H1 (cell line): ENCODE results near the gene CHD3. TPM values are rescaled to one million over a fixed set of nuclear protein-coding genes. Genes with fewer than 3 reads are reported as not detected.

Experiments
- CTCF ChIA-PET: fragments of 300-600 bp; sonication (Branson Sonifier 250); formaldehyde crosslinking; loops from one replicate; lab custom pipeline; 2021; ENCODE audit not compliant: partially characterized antibody; lab: Charles Lee
- POLR2A ChIA-PET: fragments of 300-600 bp; sonication (Branson Sonifier 250); formaldehyde crosslinking; loops from one replicate; lab custom pipeline; 2021; ENCODE audit warnings: inconsistent platforms; ENCODE audit not compliant: partially characterized antibody; lab: Charles Lee
- DNase-seq, 2 experiments: peaks; one replicate each; pipeline versions ENCODE4 v3.0.0 to v3.0.0-alpha.2; 2010 to 2022; ENCODE audit warnings: low spot score in 2 of 2, low read depth in 1 of 2, mixed read lengths in 1 of 2
- FAIRE-seq: peaks from 2 replicates; lab custom pipeline; 2011; peaks lifted over from hg19 to GRCh38; lab: Jason Lieb, UNC
- H2AFZ ChIP-seq: 2 replicates; pipeline ENCODE4 v1.8.1; 2012; ENCODE audit warnings: low read length, inconsistent platforms
- H2AK5ac ChIP-seq: 2 replicates; pipeline ENCODE4 v1.6.1; 2013; ENCODE audit warnings: low read depth, low read length
- H2BK120ac ChIP-seq: replicated peaks from 2 replicates; pipeline ENCODE3; 2013; ENCODE audit warnings: low read depth, low read length, inconsistent platforms
- H2BK12ac ChIP-seq: 2 replicates; pipeline ENCODE4 v1.6.1; 2013; ENCODE audit warnings: low read depth, low read length
- H2BK15ac ChIP-seq: 2 replicates; pipeline ENCODE4 v1.6.1; 2013; ENCODE audit warnings: low read length
- H2BK20ac ChIP-seq: 2 replicates; pipeline ENCODE4 v1.6.1; 2013; ENCODE audit warnings: low read length
- H2BK5ac ChIP-seq: 2 replicates; pipeline ENCODE4 v1.6.1; 2013; ENCODE audit warnings: low read depth, low read length
- H3K14ac ChIP-seq: 2 replicates; pipeline ENCODE4 v1.6.1; 2013; ENCODE audit warnings: inconsistent platforms; ENCODE audit not compliant: insufficient read length
- H3K18ac ChIP-seq: 2 replicates; pipeline ENCODE4 v1.6.1; 2013; ENCODE audit warnings: low read length; ENCODE audit errors: extremely low read depth
- H3K23ac ChIP-seq: 2 replicates; pipeline ENCODE4 v1.6.1; 2013; ENCODE audit warnings: inconsistent platforms; ENCODE audit not compliant: insufficient read length
- H3K23me2 ChIP-seq: 2 replicates; pipeline ENCODE4 v1.6.1; 2013; ENCODE audit warnings: low read depth, low read length
- H3K27ac ChIP-seq: 2 replicates; pipeline ENCODE4 v1.6.1; 2011; ENCODE audit warnings: low read depth, low read length, inconsistent platforms
- H3K27me3 ChIP-seq, 4 experiments: replicated peaks in 1 of 4; 1 replicate in 1 of 4; 2 replicates in 3 of 4; pipeline versions ENCODE4 v1.6.1 to v1.8.1; 2011 to 2013; ENCODE audit warnings: low read length in 3 of 4, mild to moderate bottlenecking in 3 of 4, inconsistent platforms in 2 of 4, mixed read lengths in 2 of 4, moderate library complexity in 1 of 4; ENCODE audit not compliant: control insufficient read depth in 3 of 4, insufficient read depth in 3 of 4; ENCODE audit errors: extremely low read depth in 1 of 4
- H3K36me3 ChIP-seq, 4 experiments: 2 replicates each; pipeline versions ENCODE4 v1.6.1 to v1.8.1; 2011 to 2013; ENCODE audit warnings: mild to moderate bottlenecking in 4 of 4, low read length in 3 of 4, moderate library complexity in 2 of 4, control low read depth in 1 of 4, inconsistent platforms in 1 of 4; ENCODE audit not compliant: insufficient read depth in 4 of 4, control insufficient read depth in 2 of 4
- H3K4ac ChIP-seq: replicated peaks from 2 replicates; pipeline ENCODE3; 2013; ENCODE audit warnings: low read length, low read depth, mixed read lengths, inconsistent platforms; ENCODE audit not compliant: insufficient read length
- H3K4me1 ChIP-seq, 4 experiments: replicated peaks in 1 of 4; 1 replicate in 1 of 4; 2 replicates in 3 of 4; pipeline versions ENCODE4 v1.6.1 to v1.8.1; 2011 to 2013; ENCODE audit warnings: low read length in 3 of 4, inconsistent platforms in 2 of 4, mixed read lengths in 1 of 4; ENCODE audit not compliant: insufficient read depth in 4 of 4, control insufficient read depth in 3 of 4
- H3K4me2 ChIP-seq, 2 experiments: 2 replicates each; pipeline versions ENCODE4 v1.6.1 to v1.8.1; 2011 to 2013; ENCODE audit warnings: low read depth in 2 of 2, low read length in 2 of 2, control low read depth in 1 of 2, inconsistent platforms in 1 of 2, mild to moderate bottlenecking in 1 of 2; ENCODE audit not compliant: insufficient read depth in 1 of 2
- H3K4me3 ChIP-seq, 4 experiments: fragments of 200-600, 300-600 bp in 1 of 4; sonication (generic), shearing (Covaris generic), sonication (Bioruptor Twin) in 1 of 4; 2 replicates each; pipeline versions ENCODE4 v1.5.1 to v1.8.1; 2011 to 2016; ENCODE audit warnings: low read length in 4 of 4, low read depth in 3 of 4, control low read depth in 2 of 4, inconsistent platforms in 2 of 4, mild to moderate bottlenecking in 2 of 4, mixed read lengths in 1 of 4, moderate library complexity in 1 of 4; ENCODE audit not compliant: insufficient read depth in 2 of 4; ENCODE audit errors: extremely low read depth in 1 of 4
- H3K56ac ChIP-seq: replicated peaks from 2 replicates; pipeline ENCODE3; 2013; ENCODE audit warnings: low read depth, mild to moderate bottlenecking, mixed read lengths, low read length, inconsistent platforms; ENCODE audit not compliant: insufficient read length
- H3K79me1 ChIP-seq: 2 replicates; pipeline ENCODE4 v1.6.1; 2013; ENCODE audit warnings: low read depth, low read length, control low read depth
- H3K79me2 ChIP-seq, 2 experiments: 2 replicates each; pipeline versions ENCODE4 v1.6.1 to v1.8.1; 2012 to 2013; ENCODE audit warnings: low read length in 2 of 2, mild to moderate bottlenecking in 2 of 2, inconsistent platforms in 1 of 2; ENCODE audit not compliant: insufficient read depth in 2 of 2, control insufficient read depth in 1 of 2
- H3K9ac ChIP-seq, 4 experiments: replicated peaks in 1 of 4; 1 replicate in 1 of 4; 2 replicates in 3 of 4; pipeline versions ENCODE4 v1.6.1 to v1.8.1; 2011 to 2013; ENCODE audit warnings: low read depth in 3 of 4, low read length in 3 of 4, control low read depth in 2 of 4, mild to moderate bottlenecking in 2 of 4, moderate library complexity in 2 of 4, inconsistent platforms in 1 of 4; ENCODE audit errors: extremely low read depth in 1 of 4
- H3K9me3 ChIP-seq, 2 experiments: 2 replicates each; pipeline versions ENCODE4 v1.6.1 to v1.8.1; 2012 to 2013; ENCODE audit warnings: mild to moderate bottlenecking in 2 of 2, moderate library complexity in 2 of 2, control low read depth in 1 of 2, inconsistent platforms in 1 of 2, low read depth in 1 of 2, low read length in 1 of 2, mixed read lengths in 1 of 2; ENCODE audit not compliant: insufficient read depth in 2 of 2
- H4K20me1 ChIP-seq, 2 experiments: replicated peaks in 1 of 2; 2 replicates each; pipeline versions ENCODE3 to v1.8.1; 2011 to 2013; ENCODE audit warnings: inconsistent platforms in 2 of 2, low read length in 2 of 2, mild to moderate bottlenecking in 1 of 2; ENCODE audit not compliant: insufficient read depth in 2 of 2, control insufficient read depth in 1 of 2
- H4K5ac ChIP-seq: 2 replicates; pipeline ENCODE4 v1.6.1; 2013; ENCODE audit warnings: low read length, low read depth, mixed read lengths, inconsistent platforms; ENCODE audit not compliant: insufficient read length
- H4K8ac ChIP-seq: 2 replicates; pipeline ENCODE4 v1.8.0; 2013; ENCODE audit warnings: mild to moderate bottlenecking, moderate library complexity, low read length, inconsistent platforms; ENCODE audit not compliant: insufficient read depth; ENCODE audit errors: extremely low read depth
- H4K91ac ChIP-seq: replicated peaks from 2 replicates; pipeline ENCODE3; 2013; ENCODE audit warnings: low read length, mixed read lengths, inconsistent platforms; ENCODE audit not compliant: insufficient read length
- ASH2L ChIP-seq: fragments of 200-600, 300-600 bp; sonication (generic); IDR thresholded peaks from one replicate; pipeline ENCODE4 v1.7.1; 2017; ENCODE audit warnings: low read length
- KDM4A ChIP-seq: IDR thresholded peaks from one replicate; pipeline ENCODE4 v1.7.1; 2012; ENCODE audit warnings: low read depth, mild to moderate bottlenecking, moderate library complexity, low read length, inconsistent platforms; ENCODE audit not compliant: severe bottlenecking
- MAX ChIP-seq: IDR thresholded peaks from 2 replicates; pipeline ENCODE4 v1.6.1; 2012; ENCODE audit warnings: inconsistent platforms
- PHF8 ChIP-seq: fragments of 200-600 bp; sonication (generic); conservative IDR thresholded peaks from 2 replicates; pipeline ENCODE4 v1.7.1; 2012; ENCODE audit warnings: low read depth, mild to moderate bottlenecking, inconsistent platforms, low read length, moderate library complexity
- SP2 ChIP-seq: IDR thresholded peaks from 2 replicates; pipeline ENCODE4 v1.6.1; 2012; ENCODE audit warnings: mild to moderate bottlenecking, low read length, inconsistent platforms
- SUZ12 ChIP-seq: fragments of 200-600 bp; sonication (generic); IDR thresholded peaks from 2 replicates; pipeline ENCODE4 v1.6.1; 2012; ENCODE audit warnings: mild to moderate bottlenecking, inconsistent platforms, low read length, moderate library complexity, mixed read lengths
- TEAD4 ChIP-seq: IDR thresholded peaks from 2 replicates; pipeline ENCODE4 v1.6.1; 2012; ENCODE audit warnings: low read depth, low read length, inconsistent platforms, mixed read lengths
- ZNF274 ChIP-seq: IDR thresholded peaks from 2 replicates; pipeline ENCODE4 v1.7.0; 2012; ENCODE audit warnings: low read length, borderline replicate concordance; ENCODE audit errors: extremely low read depth
- WGBS, 2 experiments: shearing (Covaris generic) in 1 of 2; methylation state at CpG; one replicate each; pipeline versions ENCODE4 v1.1.6 to v1.1.7; 2013 to 2015; ENCODE audit warnings: low lambda C conversion rate in 2 of 2, mixed read lengths in 2 of 2, inconsistent platforms in 1 of 2, low coverage in 1 of 2, missing lambda C conversion rate in 1 of 2; ENCODE audit not compliant: insufficient replicate concordance in 2 of 2, insufficient coverage in 1 of 2, insufficient read length in 1 of 2; ENCODE audit errors: extremely low coverage in 1 of 2, missing lambda C conversion rate in 1 of 2; 5-methylcytosine and 5-hydroxymethylcytosine counted together
- polyA plus RNA-seq, 7 experiments: library from polyadenylated mRNA; depleted of rRNA in 3 of 7; stranded (reverse) in 5 of 7; unstranded in 2 of 7; fragments of >200 nt in 5 of 7; fragments of 200-250 nt in 2 of 7; gene quantifications; 1 replicate in 5 of 7; 2 replicates in 1 of 7; 4 replicates in 1 of 7; pipeline versions ENCODE4 v1.2.1 to v1.2.3, GENCODE V29; 2011 to 2013; ENCODE audit warnings: missing spikeins in 2 of 7, mixed read lengths in 2 of 7
- total RNA-seq: library from RNA; stranded (reverse); fragmentation: NEBNext Ultra II Directional; extraction: Animal tissue kit (Norgen Biotek cat#: 25700); gene quantifications from 2 replicates; pipeline ENCODE4 v1.2.1, GENCODE V29; 2021
- TF ChIP-seq, protein P1 (sequence below): IDR thresholded peaks from 2 replicates; pipeline ENCODE4 v1.6.1; 2012; ENCODE audit warnings: inconsistent platforms

Gene CHD3
- total and polyA plus RNA-seq, 2 of the 8 experiments (the other 6 are each of a cell fraction or from before 2014, with no cell fraction given) = 12.3 to 12.9 TPM

DNA sequence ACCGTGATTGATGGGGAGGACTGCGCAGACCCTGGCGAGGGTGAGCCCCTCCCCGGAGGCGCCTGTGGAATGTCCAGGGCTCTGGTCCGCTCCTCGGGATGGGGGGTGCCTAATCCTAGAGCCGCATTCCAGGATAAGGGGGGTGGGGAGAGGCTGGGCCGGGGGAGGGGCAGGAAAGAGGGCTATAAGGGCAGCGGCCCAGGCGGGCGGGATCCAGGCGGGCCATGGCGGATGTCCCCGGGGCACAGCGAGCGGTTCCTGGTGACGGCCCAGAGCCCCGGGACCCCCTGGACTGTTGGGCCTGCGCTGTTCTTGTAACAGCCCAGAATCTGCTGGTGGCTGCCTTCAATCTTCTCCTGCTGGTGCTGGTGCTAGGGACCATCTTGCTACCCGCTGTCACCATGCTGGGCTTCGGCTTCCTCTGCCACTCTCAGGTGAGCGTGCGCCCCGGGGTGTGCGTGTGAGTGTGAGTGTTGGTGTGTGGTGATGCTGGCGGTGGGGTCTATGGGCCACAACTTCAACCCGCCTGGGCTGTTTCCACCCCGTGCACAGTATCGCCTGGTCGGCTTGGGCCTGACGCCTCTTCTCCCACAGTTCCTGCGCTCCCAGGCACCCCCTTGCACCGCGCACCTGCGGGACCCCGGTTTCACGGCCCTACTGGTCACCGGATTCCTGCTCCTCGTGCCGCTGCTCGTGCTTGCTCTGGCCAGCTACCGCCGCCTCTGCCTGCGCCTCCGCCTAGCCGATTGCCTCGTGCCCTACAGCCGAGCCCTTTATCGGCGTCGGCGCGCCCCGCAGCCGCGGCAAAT is 33.5 kb upstream of the CHD3 start, which contains the start of gene TMEM88:
TSS of gene TMEM88 (plus strand) at position 216 of the 809 bp plus-strand sequence. CDS start at position 225, 9 bp downstream.
- POLR2A ChIA-PET = interaction anchor here (1.1 to 3.1 kb wide), 5 partner anchors 10 to 133 kb away, joined by 4 to 34 read pairs (median 20); partner anchors contain the start of gene KDM6B
- Histone ChIP-seq H2BK120ac (no peak within 1 kb of the TSS), H3K9ac (peak within 1 kb of the TSS in 1 of 4 experiments; percentile 47; a peak in 2 of 7 replicates), H3K18ac (peak within 1 kb of the TSS; percentile 60), H2BK12ac (peak within 1 kb of the TSS; percentile 92; the same call in 1 of the 2 replicates), H3K14ac (no peak within 1 kb of the TSS), H4K5ac (no peak within 1 kb of the TSS), H3K4me1 (peaks cover 0 to 40% (median 33%) of the 10 kb centered on the region in 4 experiments; a peak in 6 of 7 replicates), H2BK15ac (peak within 1 kb of the TSS; percentile 29; the same call in 1 of the 2 replicates), H2BK20ac (peak within 1 kb of the TSS; percentile 80; the same call in 1 of the 2 replicates), H2BK5ac (no peak within 1 kb of the TSS; the same call in 1 of the 2 replicates), H3K9me3 (no peaks in the 10 kb centered on the region), H3K36me3 (peaks cover 0 to 4% (median 0%) of the 10 kb centered on the region in 4 experiments; a peak in 2 of 8 replicates), H3K23ac (no peak within 1 kb of the TSS), H3K4me3 (peak within 1 kb of the TSS; percentile 35 to 84 (median 54)), H3K23me2 (peaks cover 26% of the 10 kb centered on the region), H2AK5ac (peak within 1 kb of the TSS; percentile 69; the same call in 1 of the 2 replicates), H3K79me1 (no peaks in the 10 kb centered on the region), H3K4me2 (peak within 1 kb of the TSS; percentile 74 to 97), H4K91ac (no peak within 1 kb of the TSS), H2AFZ (no peak within 1 kb of the TSS), H3K4ac (peak within 1 kb of the TSS; percentile 19), H3K27ac (no peak within 1 kb of the TSS), H4K8ac (peak within 1 kb of the TSS; percentile 17; the same call in 1 of the 2 replicates), H4K20me1 (peaks cover 0 to 19% of the 10 kb centered on the region in 2 experiments), H3K79me2 (peaks cover 0 to 5% of the 10 kb centered on the region in 2 experiments; a peak in 1 of 4 replicates), H3K27me3 (peaks cover 32 to 53% (median 49%) of the 10 kb centered on the region in 4 experiments), H3K56ac (no peak within 1 kb of the TSS)
- DNase-seq (peak in 1 of 2 experiments; percentile 66), FAIRE-seq (no peak)
- WGBS, 2 experiments = 2% methylated on average over 44 of the region's 57 CpGs; no CpG with 5 or more reads in 1 of the 2 experiments
- CTCF ChIA-PET = interaction anchor here (1.4 to 2.7 kb wide), 2 partner anchors 10 to 22 kb away, joined by 4 to 7 read pairs; no protein-coding TSS in a partner anchor
- TF ChIP-seq, protein P1, sequence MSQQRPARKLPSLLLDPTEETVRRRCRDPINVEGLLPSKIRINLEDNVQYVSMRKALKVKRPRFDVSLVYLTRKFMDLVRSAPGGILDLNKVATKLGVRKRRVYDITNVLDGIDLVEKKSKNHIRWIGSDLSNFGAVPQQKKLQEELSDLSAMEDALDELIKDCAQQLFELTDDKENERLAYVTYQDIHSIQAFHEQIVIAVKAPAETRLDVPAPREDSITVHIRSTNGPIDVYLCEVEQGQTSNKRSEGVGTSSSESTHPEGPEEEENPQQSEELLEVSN = peak; percentile 88
- TF ChIP-seq ZNF274 (no peak), TEAD4 (peak; percentile 91), PHF8 (0 out of 2 replicates have a peak, but pooled peaks have one; percentile 16), MAX (peak; percentile 90), ASH2L (peak; percentile 70), KDM4A (peak; percentile 40), SP2 (no peak), SUZ12 (peak; percentile 66; the same call in 1 of the 2 replicates)
